Ovary (tissue), 9 donors: ENCODE measurements around the gene TMEM240. TPM values are rescaled to one million over a fixed set of nuclear protein-coding genes. Genes with fewer than 3 reads are reported as not detected.
"Not testable (repeated sequence)": the region's sequence is repeated elsewhere in the genome, so short reads cannot be mapped to it uniquely, and the experiment has no call there.

Experiments
- DNase-seq, 5 donors: peaks; one replicate each; pipeline ENCODE4 v3.0.0-alpha.2; 2019 to 2020
- H3K27ac ChIP-seq, 2 donors: fragments of 200-600 bp; one replicate each; pipeline versions ENCODE4 v1.5.1 to v1.8.0; 2019 to 2022
- H3K27me3 ChIP-seq: fragments of 200-600 bp; one replicate; pipeline ENCODE4 v1.8.0; 2022
- H3K36me3 ChIP-seq: fragments of 200-600 bp; sonication (generic); one replicate; pipeline ENCODE4 v1.5.1; 2019
- H3K4me1 ChIP-seq: one replicate; pipeline ENCODE4 v1.8.1; 2013; ENCODE audit warnings: mild to moderate bottlenecking, moderate library complexity; ENCODE audit not compliant: insufficient read depth
- H3K4me3 ChIP-seq: fragments of 200-600 bp; sonication (generic); one replicate; pipeline ENCODE4 v1.5.1; 2017
- H3K9me3 ChIP-seq, 2 donors: fragments of 200-600 bp in 1 of 2; sonication (generic) in 1 of 2; one replicate each; pipeline versions ENCODE4 v1.5.1 to v1.8.1; 2013 to 2019; ENCODE audit warnings: mild to moderate bottlenecking in 1 of 2, moderate library complexity in 1 of 2
- CTCF ChIP-seq, 3 donors: fragments of 450-650 bp in 2 of 3; fragments of 200-600 bp in 1 of 3; IDR thresholded peaks; one replicate each; pipeline versions ENCODE4 v1.5.1 to v1.8.0; 2016 to 2022; ENCODE audit warnings: antibody characterized with exemption in 3 of 3, mild to moderate bottlenecking in 1 of 3
- EP300 ChIP-seq: sonication (generic); formaldehyde crosslinking; IDR thresholded peaks from one replicate; pipeline ENCODE4 v1.6.1; 2017; ENCODE audit warnings: antibody characterized with exemption
- POLR2A ChIP-seq: fragments of 450-650 bp; IDR thresholded peaks from one replicate; pipeline ENCODE4 v1.6.1; 2017; ENCODE audit warnings: antibody characterized with exemption, mild to moderate bottlenecking, moderate library complexity
- WGBS, 3 donors: extraction: QIAGEN DNeasy Blood & Tissue Kit in 1 of 3; methylation state at CpG; one replicate each; pipeline versions ENCODE4 v1.1.5 to v1.1.7; 2013 to 2017; 5-methylcytosine and 5-hydroxymethylcytosine counted together
- intact Hi-C, 4 donors: fragments of 100-400 bp; cut with DNase I; formaldehyde crosslinking; loops; one replicate each; pipeline versions ENCODE4 v1.11.0 to v1.15.1; 2022 to 2023
- polyA plus RNA-seq, 2 donors: library from polyadenylated mRNA; stranded (reverse); fragments of 200-250 nt in 1 of 2; fragments of 350-450 nt in 1 of 2; fragmentation: Illumina TruSeq in 1 of 2; extraction: RNeasy Lipid Tissue Mini Kit (QIAGEN cat#74804) in 1 of 2; gene quantifications; one replicate each; pipeline ENCODE4 v1.2.3, GENCODE V29; 2013 to 2014
- total RNA-seq, 7 donors: library from RNA; depleted of rRNA in 2 of 7; stranded (reverse); fragments of >200 nt in 2 of 7; fragmentation: NEBNext Ultra II Directional in 3 of 7; extraction: Animal tissue kit (Norgen Biotek cat#: 25700) in 3 of 7; gene quantifications; one replicate each; pipeline versions ENCODE4 v1.1.0 to v1.2.4, GENCODE V29; 2016 to 2023
- donor health status: DM: no; HTN: no; CAD: no; lungs with moderate emphysema.
- donor health status: DM: no; HTN: no; CAD: no.
- donor health status: Bipolar disorder and iron deficiency.
- donor health status: DM: yes; HTN: yes; CAD: no.
- donor health status: DM: no; HTN: no; CAD: no.
- donor health status: DM: yes; HTN: yes; CAD: no.

The TMEM240 gene
- total and polyA plus RNA-seq, 9 donors, result 6.2 to 30.3 (median 11.4) TPM; not detected in 1

GRCh38 chr1:1487701-1488100 lies 52.7 kb downstream of the TMEM240 start:
- WGBS, 3 donors, result 95% methylated on average over 18 of the region's 18 CpGs
- intact Hi-C loops, result no loop called here
- Histone ChIP-seq H3K36me3 (peaks cover 2% of the 10 kb centered on the region), H3K9me3 (no peaks in the 10 kb centered on the region), H3K4me1 (no peaks in the 10 kb centered on the region), H3K27ac (no peak overlapping the region), H3K4me3 (no peak overlapping the region), H3K27me3 (no peaks in the 10 kb centered on the region)
- no peak for DNase-seq
- TF ChIP-seq CTCF (IDR thresholded peaks at IDR 0.05), result no peak
- no peak for TF ChIP-seq POLR2A
- TF ChIP-seq EP300, result no peak

- H3K27ac ChIP-seq, H3K27me3 ChIP-seq, DNase-seq, H3K36me3 ChIP-seq, intact Hi-C loops, H3K4me3 ChIP-seq, H3K9me3 ChIP-seq, H3K4me1 ChIP-seq: not testable (repeated sequence)
- whole genome bisulfite sequencing, 3 donors, result 88 to 92% (median 91%) methylated on average over 30 to 31 of the region's 31 CpGs
Observed at GRCh38 chr1:1485755-1486317, 54.6 kb downstream of the TMEM240 start.

- DNase-seq, H3K9me3 ChIP-seq, intact Hi-C loops, H3K4me3 ChIP-seq, H3K27ac ChIP-seq, H3K27me3 ChIP-seq, H3K36me3 ChIP-seq, H3K4me1 ChIP-seq: not testable (repeated sequence)
- WGBS, 3 donors, result 90 to 93% (median 92%) methylated on average over 41 to 42 of the region's 46 CpGs
Observed at GRCh38 chr1:1484976-1485750, 55.3 kb downstream of the TMEM240 start.

Other genes starting within 250 kb of the TMEM240 start
- 10 to 100 TPM; 23.1 to 62.4 (median 46.4) TPM for gene ACAP3, start 232.7 kb downstream of the TMEM240 start, total RNA-seq
- 10 to 100 TPM in 1 of 2 donors, 1 to 10 TPM in 1; 3.5 to 33.4 TPM for gene ACAP3, start 232.7 kb downstream of the TMEM240 start, polyA plus RNA-seq
- gene PUSL1, start 232.0 kb downstream of the TMEM240 start, total RNA-seq, result 10 to 100 TPM; 12.5 to 27.6 (median 21.7) TPM
- 10 to 100 TPM in 1 of 2 donors, under 1 TPM in 1; 0.18 to 14.7 TPM for gene PUSL1, start 232.0 kb downstream of the TMEM240 start, polyA plus RNA-seq
- 100 to 1,000 TPM; 102 to 135 (median 109) TPM for gene INTS11, start 216.0 kb downstream of the TMEM240 start, total RNA-seq
- 100 to 1,000 TPM in 1 of 2 donors, 10 to 100 TPM in 1; 72.6 to 119 TPM for gene INTS11, start 216.0 kb downstream of the TMEM240 start, polyA plus RNA-seq
- gene CPTP, start 215.8 kb downstream of the TMEM240 start, total RNA-seq, result 10 to 100 TPM; 13.8 to 21.0 (median 14.8) TPM
- gene CPTP, start 215.8 kb downstream of the TMEM240 start, polyA plus RNA-seq, result 10 to 100 TPM in 1 of 2 donors, 1 to 10 TPM in 1; 2.4 to 18.3 TPM
- under 1 TPM in 6 of 7 donors, not detected in 1; 0.07 to 0.40 (median 0.23) TPM for gene TAS1R3, start 209.3 kb downstream of the TMEM240 start, total RNA-seq
- gene TAS1R3, start 209.3 kb downstream of the TMEM240 start, polyA plus RNA-seq, result under 1 TPM in 1 of 2 donors, not detected in 1; 0.24 TPM
- 10 to 100 TPM; 38.0 to 85.2 (median 64.9) TPM for gene DVL1, start 191.2 kb downstream of the TMEM240 start, total RNA-seq
- gene DVL1, start 191.2 kb downstream of the TMEM240 start, polyA plus RNA-seq, result 10 to 100 TPM in 1 of 2 donors, 1 to 10 TPM in 1; 2.1 to 51.2 TPM
- gene MXRA8, start 182.1 kb downstream of the TMEM240 start, total RNA-seq, result 100 to 1,000 TPM in 5 of 7 donors, 10 to 100 TPM in 2; 63.8 to 206 (median 131) TPM
- 100 to 1,000 TPM in 1 of 2 donors, 10 to 100 TPM in 1; 40.3 to 193 TPM for gene MXRA8, start 182.1 kb downstream of the TMEM240 start, polyA plus RNA-seq
- gene AURKAIP1, start 165.4 kb downstream of the TMEM240 start, total RNA-seq, result 10 to 100 TPM; 63.7 to 94.0 (median 73.2) TPM
- gene AURKAIP1, start 165.4 kb downstream of the TMEM240 start, polyA plus RNA-seq, result 10 to 100 TPM in 1 of 2 donors, 1 to 10 TPM in 1; 6.0 to 81.3 TPM
- gene CCNL2, start 141.3 kb downstream of the TMEM240 start, total RNA-seq, result 100 to 1,000 TPM; 159 to 245 (median 196) TPM
- gene CCNL2, start 141.3 kb downstream of the TMEM240 start, polyA plus RNA-seq, result 100 to 1,000 TPM in 1 of 2 donors, 10 to 100 TPM in 1; 71.1 to 217 TPM
- 100 to 1,000 TPM in 1 of 7 donors, 10 to 100 TPM in 6; 79.9 to 130 (median 93.1) TPM for gene MRPL20, start 133.3 kb downstream of the TMEM240 start, total RNA-seq
- 100 to 1,000 TPM; 113 to 120 TPM for gene MRPL20, start 133.3 kb downstream of the TMEM240 start, polyA plus RNA-seq
- 10 to 100 TPM in 5 of 7 donors, 1 to 10 TPM in 2; 4.5 to 48.8 (median 16.4) TPM for gene ANKRD65, start 119.3 kb downstream of the TMEM240 start, total RNA-seq
- gene ANKRD65, start 119.3 kb downstream of the TMEM240 start, polyA plus RNA-seq, result 10 to 100 TPM in 1 of 2 donors, 1 to 10 TPM in 1; 5.0 to 13.3 TPM
- gene VWA1, start 104.9 kb downstream of the TMEM240 start, total RNA-seq, result 10 to 100 TPM; 11.1 to 73.5 (median 44.9) TPM
- gene VWA1, start 104.9 kb downstream of the TMEM240 start, polyA plus RNA-seq, result 10 to 100 TPM in 1 of 2 donors, under 1 TPM in 1; 0.20 to 14.2 TPM
- 1 to 10 TPM in 6 of 7 donors, under 1 TPM in 1; 0.53 to 5.3 (median 3.6) TPM for gene ATAD3C, start 90.9 kb downstream of the TMEM240 start, total RNA-seq
- gene ATAD3C, start 90.9 kb downstream of the TMEM240 start, polyA plus RNA-seq, result 1 to 10 TPM in 1 of 2 donors, under 1 TPM in 1; 0.83 to 4.3 TPM
- 10 to 100 TPM; 13.1 to 26.5 (median 19.6) TPM for gene ATAD3B, start 68.9 kb downstream of the TMEM240 start, total RNA-seq
- 10 to 100 TPM in 1 of 2 donors, 1 to 10 TPM in 1; 1.0 to 15.0 TPM for gene ATAD3B, start 68.9 kb downstream of the TMEM240 start, polyA plus RNA-seq
- 10 to 100 TPM in 6 of 7 donors, 1 to 10 TPM in 1; 7.6 to 23.9 (median 17.8) TPM for gene ATAD3A, start 28.5 kb downstream of the TMEM240 start, total RNA-seq
- gene ATAD3A, start 28.5 kb downstream of the TMEM240 start, polyA plus RNA-seq, result 10 to 100 TPM in 1 of 2 donors, 1 to 10 TPM in 1; 2.8 to 11.0 TPM
- 100 to 1,000 TPM in 6 of 7 donors, 10 to 100 TPM in 1; 91.9 to 119 (median 113) TPM for gene SSU72, start 34.2 kb upstream of the TMEM240 start, total RNA-seq
- 100 to 1,000 TPM in 1 of 2 donors, 10 to 100 TPM in 1; 72.3 to 107 TPM for gene SSU72, start 34.2 kb upstream of the TMEM240 start, polyA plus RNA-seq
- 1 to 10 TPM in 5 of 7 donors, under 1 TPM in 2; 0.33 to 3.2 (median 2.0) TPM for gene FNDC10, start 59.5 kb upstream of the TMEM240 start, total RNA-seq
- 1 to 10 TPM in 1 of 2 donors, not detected in 1; 1.5 TPM for gene FNDC10, start 59.5 kb upstream of the TMEM240 start, polyA plus RNA-seq
- gene MIB2, start 74.9 kb upstream of the TMEM240 start, total RNA-seq, result 100 to 1,000 TPM in 2 of 7 donors, 10 to 100 TPM in 5; 68.8 to 110 (median 81.6) TPM
- gene MIB2, start 74.9 kb upstream of the TMEM240 start, polyA plus RNA-seq, result 10 to 100 TPM in 1 of 2 donors, 1 to 10 TPM in 1; 1.8 to 71.1 TPM
- gene MMP23B, start 91.5 kb upstream of the TMEM240 start, total RNA-seq, result 100 to 1,000 TPM in 3 of 7 donors, 10 to 100 TPM in 4; 25.4 to 128 (median 84.8) TPM
- gene MMP23B, start 91.5 kb upstream of the TMEM240 start, polyA plus RNA-seq, result 10 to 100 TPM in 1 of 2 donors, under 1 TPM in 1; 0.88 to 32.9 TPM
- 10 to 100 TPM; 12.8 to 28.0 (median 21.3) TPM for gene CDK11B, start 118.4 kb upstream of the TMEM240 start, total RNA-seq
- 10 to 100 TPM; 30.1 to 34.5 TPM for gene CDK11B, start 118.4 kb upstream of the TMEM240 start, polyA plus RNA-seq
- gene SLC35E2B, start 152.2 kb upstream of the TMEM240 start, total RNA-seq, result 10 to 100 TPM; 30.0 to 59.2 (median 45.0) TPM
- 10 to 100 TPM; 24.7 to 38.2 TPM for gene SLC35E2B, start 152.2 kb upstream of the TMEM240 start, polyA plus RNA-seq
- gene CDK11A, start 183.7 kb upstream of the TMEM240 start, total RNA-seq, result 10 to 100 TPM; 20.9 to 51.3 (median 31.1) TPM
- gene CDK11A, start 183.7 kb upstream of the TMEM240 start, polyA plus RNA-seq, result 10 to 100 TPM; 16.7 to 21.6 TPM
- 10 to 100 TPM; 45.1 to 76.0 (median 62.7) TPM for gene NADK, start 237.8 kb upstream of the TMEM240 start, total RNA-seq
- gene NADK, start 237.8 kb upstream of the TMEM240 start, polyA plus RNA-seq, result 10 to 100 TPM; 21.8 to 57.0 TPM